HG02973 (cell line): ENCODE results near the gene UBASH3B.
A peak's percentile ranks its signal among the peaks of the same experiment; 100 is the strongest.

Experiments
- ATAC-seq: cut with Tn5 transposase; IDR thresholded peaks from one replicate; pipeline ENCODE4 v1.9.1; 2021; ENCODE audit warnings: moderate library complexity; ENCODE audit not compliant: unreplicated experiment

Gene UBASH3B

DNA sequence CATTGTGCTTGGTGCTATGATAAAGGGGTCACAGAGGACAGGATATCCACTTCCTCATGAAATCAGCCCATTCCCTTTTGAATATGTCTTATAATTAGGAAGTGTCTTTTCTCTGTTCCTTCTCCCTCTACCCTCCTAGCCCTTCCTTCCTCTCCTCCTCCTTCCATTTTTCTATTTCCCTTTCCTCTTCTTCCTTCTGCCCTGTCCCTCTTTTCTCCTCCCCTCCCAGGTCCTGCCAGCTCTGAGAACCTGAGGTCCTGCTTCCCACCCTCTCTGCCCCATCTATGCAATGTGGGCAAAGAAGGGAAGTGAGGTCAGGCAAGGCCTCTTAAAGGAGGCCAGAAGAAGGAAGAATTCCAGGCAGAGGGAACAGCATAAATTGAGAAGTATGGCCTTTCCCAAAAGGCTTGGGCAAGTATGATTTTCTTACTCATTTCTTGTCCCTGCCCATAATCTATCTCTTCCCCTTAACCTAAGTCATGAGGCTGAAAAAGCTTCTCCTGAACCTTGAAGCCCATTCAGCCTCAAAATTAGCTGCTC, 7.7 kb upstream of the UBASH3B start:
- ATAC-seq = no peak

DNA sequence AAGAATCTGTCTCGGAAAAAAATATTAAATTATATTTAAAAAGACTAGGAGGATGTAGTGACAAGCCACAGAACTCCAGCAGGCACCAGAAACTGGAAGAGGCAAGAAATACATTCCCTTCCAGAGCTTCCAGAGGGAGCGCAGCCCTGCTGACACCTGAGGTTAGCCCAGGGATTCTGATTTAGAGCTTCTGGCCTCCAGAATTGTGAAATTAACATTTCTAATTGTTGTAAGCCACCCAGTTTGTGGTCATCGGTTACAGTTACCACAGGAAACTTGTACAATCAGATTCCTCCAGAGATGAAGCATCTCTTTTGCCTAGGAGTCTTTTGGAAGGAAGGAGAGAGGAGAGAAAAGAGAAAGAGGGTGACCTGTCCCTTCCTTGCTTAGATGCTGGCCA, 6.4 kb upstream of the UBASH3B start:
- ATAC-seq = no peak

DNA sequence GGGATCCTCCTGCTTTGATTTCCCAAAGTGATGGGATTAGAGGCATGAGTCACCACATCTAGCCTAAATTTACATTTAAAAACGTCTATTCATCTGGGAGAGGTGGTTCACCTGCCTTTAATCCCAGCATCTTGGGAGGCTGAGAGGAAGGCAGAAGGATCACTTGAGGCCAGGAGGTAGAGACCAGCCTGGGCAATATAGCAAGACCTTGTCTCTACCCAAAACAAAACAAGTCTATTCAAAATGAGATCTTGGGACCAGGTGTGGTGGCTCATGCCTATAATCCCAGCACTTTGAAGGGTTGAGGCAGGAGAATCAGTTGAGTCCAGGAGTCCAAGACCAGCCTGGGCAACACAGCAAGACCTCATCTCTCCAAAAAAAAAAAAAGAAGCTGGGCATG, 4.9 kb upstream of the UBASH3B start:
- no peak for ATAC-seq

DNA sequence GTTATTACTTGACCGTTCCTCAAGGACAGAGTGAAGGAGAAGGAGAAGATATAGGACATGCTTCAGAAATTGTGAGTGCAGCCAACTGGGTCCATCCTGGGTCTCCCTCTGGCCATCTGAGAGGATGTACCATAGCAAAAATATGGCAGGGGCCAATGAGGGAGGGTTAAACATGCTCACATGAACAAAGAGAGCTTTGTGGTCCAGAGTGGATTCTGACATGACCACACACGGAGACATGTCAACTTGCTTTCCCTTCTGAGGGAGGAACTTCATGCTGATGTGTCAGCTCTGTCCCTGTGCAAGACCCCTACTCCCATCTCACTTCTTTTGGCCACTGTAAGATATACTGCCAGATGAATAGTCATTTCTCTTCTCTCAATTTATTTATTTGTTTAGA, 3.0 kb upstream of the UBASH3B start:
- no peak for ATAC-seq

DNA sequence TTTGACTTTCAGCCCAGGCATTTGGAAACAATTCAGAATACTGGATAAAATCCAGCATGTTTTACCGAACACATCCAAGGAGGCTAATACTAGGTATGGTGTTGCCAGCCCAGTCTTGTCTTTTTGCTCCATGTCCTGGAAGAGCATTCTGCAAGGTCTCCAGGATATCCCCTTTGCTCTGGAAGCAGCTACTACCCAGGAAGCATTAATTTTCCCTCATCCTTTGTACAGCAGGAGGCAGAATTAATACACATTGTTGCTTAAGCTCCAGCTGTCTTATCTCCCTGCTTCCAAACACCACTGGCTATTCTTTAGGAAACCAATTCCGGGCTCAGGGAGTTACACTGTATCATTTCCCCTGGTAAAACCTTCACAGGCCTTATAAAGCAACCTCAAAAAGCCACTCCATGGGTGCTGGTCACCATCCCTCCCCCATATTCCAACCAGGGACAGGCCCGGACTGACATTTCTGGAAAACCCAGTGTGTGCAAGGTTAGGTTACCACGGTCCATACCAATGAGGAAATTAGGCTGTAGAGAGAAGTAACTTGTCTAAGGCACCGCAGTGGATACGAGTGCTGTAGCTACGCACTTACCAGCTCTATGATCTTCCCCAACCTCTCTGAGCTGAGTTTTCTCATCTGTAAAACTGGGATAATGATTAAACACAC, 1.5 kb upstream of the UBASH3B start:
- no peak for ATAC-seq

DNA sequence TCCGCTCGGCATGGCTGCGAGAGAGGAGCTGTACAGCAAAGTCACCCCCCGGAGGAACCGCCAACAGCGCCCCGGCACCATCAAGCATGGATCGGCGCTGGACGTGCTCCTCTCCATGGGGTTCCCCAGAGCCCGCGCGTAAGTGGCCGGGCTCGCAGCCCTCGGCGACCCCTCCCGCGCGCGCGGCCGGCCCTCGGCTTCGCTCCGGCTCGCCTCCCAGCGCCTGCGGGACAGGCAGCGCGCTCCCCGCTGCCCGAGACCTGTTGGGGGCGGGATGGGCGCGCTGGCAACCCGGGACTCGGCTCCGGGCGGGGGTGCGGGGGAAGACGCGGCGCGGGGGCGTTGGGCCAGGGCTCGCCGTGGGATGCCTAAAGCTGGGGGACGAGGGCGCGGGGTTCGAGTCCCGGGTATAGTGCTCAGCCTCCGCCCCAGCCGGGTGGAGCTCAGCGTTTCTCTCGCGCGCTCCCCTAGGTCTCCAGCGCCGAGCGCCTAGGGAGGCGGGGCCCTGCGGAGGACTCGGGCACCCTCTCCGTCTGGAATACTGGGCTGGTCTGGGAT, 630 bp downstream of the UBASH3B start:
- ATAC-seq = peak; percentile 46

DNA sequence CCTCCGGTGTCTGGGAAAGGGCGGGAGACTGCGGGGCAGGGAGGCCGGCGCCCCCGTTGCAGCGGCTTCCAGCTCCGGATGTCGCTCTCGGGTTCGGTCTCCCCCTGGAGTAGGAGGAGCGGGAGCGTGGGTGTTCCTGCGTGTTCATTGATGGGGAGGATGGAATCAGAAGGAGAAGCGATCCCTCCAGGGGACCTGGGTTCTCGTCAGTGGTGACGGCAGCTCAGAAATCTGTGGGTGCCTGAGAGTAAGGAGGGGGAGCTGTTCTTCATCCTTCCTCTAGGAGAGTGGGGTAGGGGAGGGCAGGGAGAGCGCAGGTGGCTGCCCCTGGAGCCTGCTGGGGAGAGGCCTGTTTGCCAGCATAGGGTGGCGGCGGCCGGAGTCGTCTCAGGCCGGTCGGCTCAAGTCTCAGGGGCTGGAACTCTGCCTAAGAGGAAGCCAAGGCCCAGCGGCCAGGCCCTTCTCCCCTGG, 1.1 kb downstream of the UBASH3B start:
- no peak for ATAC-seq

DNA sequence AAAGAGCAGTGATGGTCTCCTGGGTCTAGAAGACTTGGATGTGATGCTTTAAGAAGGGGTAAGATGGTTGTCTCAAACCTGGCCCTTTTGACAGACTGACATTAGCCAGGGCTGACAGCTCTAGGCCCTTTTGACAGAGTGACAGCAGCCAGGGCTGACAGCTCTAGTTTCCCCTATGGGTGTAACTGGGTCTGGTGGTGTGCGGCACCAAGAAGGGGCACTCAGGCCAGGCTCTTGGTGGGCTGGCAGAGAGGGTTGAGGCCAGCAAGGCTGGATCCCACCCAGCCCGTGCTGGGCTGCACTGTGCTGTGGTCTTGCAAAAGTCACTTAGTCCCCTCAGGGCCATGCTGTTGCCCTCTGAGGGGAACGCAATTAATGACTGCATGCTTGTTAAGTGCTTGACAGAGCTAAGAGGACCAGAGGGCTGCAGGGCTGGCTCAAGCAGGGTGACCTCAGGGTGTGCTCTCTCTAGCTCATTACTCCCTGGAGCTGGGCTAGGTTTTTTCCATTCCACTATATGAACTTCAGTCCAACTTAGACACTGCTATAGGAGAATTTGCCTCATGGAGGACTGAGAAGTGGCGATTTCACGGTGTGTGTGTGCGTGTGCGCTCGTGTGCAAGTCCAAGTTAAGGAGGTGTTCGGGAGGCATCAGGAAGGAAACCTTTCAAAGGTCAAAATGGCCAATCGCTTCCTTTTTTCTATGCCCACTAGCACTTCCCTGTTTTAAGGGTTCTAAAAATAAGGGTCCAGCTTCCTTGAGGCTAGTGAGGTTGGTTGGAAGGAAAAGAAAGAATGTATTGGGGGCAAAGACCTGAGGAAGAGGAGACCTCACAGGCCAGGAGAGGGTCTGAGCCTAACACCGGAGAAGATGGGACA, 4.4 kb downstream of the UBASH3B start:
- no peak for ATAC-seq

DNA sequence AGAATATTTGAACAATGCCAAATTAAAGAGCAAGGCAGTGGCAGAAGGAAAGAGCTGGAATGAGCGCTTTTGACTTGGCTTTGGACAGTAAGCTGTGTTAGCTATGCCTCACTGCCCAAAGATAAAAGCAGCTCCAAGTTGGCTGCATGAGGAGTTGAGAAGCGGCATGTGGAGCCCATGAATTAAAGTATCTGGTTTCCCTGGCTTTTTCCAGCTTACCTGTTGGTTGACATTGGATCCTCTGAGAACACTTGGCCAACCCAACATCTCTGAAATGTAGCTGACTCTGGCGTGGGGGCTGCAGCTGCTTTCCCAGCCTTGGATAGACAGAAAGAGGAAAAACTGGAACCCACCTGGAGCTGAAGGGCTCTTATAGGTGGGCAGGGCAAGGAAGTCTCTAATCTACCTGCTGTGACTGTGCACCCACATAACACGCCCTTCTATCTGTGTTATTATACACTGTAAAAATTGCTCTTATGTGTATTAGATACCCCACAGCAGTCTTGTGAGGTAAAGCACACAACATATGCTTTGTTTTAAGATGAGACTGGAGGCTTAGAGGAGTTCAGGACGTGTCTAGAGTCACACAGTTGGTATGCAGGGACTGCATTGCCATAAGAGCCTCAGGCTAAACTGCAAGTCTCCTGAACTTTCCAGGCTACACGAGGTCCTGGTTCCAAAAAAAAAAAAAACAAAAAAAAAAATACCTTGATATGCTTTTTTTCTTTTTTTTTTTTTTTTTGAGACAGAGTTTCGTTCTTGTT, 5.8 kb downstream of the UBASH3B start:
- no peak for ATAC-seq

DNA sequence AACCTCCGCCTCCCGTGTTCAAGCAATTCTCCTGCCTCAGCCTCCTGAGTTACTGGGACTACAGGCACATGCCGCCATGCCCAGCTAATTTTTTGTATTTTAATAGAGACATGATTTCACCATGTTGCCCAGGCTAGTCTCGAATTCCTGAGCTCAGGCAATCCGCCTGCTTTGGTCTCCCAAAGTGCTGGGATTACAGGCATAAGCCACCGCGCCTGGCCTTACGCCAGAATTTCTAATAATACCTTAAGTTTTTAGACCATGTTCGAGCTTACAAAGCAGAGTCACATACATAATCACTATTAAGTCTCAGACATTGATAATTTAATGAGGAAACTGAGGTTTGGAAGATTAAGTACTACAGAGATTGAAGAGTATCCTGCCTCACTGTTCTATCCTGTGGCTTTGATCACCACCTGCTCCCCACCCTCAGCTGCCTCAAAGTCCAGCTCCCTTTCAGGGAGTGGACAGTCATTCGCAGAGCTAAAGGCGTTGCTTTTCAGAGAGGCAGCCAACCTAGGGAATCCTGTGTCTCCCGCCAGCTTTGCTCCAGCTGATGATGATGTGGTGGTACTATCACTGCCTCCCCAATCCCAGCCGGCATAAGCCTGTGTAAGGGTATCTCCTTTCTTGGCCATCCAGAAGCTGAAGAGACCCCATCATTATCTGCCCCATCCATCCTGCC, 7.7 kb downstream of the UBASH3B start:
- no peak for ATAC-seq

DNA sequence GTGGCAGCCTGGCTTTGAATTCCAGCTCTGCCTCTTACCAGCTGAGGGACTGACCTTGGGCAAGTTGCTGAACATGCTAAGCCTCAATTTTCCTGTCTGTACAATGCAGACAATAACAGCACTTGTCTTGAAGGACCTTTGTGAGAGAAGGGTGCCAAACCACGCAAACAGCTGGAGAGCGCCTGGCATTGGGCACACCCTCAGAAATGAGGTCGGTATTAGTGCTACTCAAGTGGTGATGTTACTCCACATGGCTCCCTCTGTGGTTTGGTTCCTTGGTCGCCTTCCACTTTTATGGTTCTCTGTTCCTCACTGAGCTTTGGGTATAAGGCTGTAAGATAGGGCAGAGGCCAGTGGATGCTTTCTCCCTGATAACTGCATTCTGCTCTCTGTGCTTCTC, 8.2 kb downstream of the UBASH3B start:
- no peak for ATAC-seq

DNA sequence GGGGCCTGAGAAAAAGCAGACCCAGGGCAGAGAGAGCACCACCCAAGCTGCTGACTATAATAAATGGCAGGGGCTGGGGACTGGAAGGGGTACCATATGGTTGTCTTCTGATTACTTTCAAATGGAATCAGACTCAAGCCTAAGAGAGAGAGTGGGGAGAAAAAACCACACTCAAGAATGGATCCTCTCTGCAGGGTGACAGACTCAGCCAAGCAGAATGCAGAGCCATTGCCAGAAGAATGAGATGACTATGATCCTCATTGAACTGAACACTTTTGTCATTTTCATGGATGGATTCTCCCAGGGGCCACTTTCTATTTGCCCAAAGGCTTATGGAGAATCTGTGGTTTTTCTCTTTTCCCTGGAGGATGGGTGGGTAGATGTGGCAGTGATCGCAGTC, 8.7 kb downstream of the UBASH3B start:
- no peak for ATAC-seq

DNA sequence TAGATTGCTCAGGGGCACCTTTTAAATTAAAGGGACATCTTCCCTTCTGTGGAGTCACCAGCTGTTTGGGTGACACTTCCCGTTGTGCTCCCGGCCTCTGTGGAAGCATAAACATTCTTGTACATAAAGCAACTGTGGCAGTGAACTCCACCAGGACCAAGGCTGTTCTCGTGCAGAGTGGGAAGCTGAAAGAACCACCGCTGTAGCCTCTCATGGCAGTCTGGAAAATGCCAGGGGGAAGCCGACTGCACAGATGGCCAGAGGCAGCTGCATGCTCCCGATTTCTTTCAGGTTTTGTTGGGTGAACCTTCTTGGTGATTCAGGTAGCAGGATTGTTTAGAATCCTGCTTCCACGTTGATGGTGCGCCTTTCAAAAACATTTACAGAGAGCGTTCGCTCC, 10.3 kb downstream of the UBASH3B start:
- ATAC-seq = no peak

DNA sequence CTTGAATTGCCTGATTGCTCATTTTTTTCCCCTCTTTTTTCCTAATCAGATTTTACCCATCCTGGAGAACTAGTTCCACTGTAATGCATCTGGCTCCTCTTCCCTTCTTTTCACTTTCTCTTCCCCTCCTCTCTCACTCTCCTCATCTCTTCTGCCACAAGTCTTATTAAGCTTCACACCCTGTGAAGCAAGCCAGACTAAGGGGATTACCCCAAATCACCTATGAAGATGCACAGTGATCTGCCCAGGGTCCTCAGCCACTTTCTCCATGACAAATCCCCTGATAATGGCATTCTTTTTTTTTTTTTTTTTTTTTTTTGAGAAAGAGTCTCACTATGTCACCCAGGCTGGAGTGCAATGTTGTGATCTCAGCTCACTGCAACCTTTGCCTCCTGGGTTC, 11.2 kb downstream of the UBASH3B start:
- no peak for ATAC-seq

DNA sequence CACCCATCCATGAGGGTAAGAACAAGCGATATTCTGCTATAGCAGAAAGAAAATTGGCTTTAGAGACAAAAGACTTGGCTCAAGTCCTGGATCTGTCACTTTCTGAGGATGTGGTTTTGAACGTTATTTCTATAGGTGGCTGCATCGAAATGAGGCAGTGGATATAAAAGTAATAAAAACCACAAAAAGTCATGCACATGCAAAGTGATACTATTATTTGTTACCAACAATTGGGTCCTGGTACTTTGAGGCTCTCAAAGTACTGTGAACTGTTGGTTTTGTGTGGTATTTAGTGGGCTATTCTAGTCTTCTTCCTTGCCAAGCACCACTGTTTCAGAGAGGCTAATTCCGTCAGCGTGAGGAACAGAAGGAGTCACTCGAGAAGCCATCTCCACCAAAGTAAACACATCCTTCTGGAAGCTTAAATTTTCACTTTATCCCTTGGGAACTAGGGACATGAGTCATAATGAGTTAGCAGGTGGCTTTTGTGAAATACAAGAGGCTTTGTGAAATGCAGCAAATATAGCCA, 13.1 kb downstream of the UBASH3B start:
- no peak for ATAC-seq

DNA sequence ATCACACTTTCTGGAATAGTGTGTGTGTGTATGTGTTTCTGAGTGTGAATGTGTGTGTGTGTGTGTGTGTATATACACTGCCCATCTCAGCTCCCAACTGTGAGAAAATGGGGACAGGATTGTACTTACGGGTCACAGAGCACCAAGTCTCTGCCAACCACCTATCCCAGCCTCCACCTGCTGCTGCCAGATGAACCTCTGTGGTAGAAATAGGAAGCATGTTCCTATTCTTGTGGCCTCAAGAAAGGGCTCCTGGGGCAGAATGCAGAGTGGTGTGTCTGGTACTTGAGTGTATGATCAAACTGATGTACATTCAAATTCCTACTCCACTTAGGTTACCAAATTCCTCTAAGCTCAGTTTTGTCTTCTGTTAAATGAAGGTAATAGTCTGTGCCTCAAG, 14.6 kb downstream of the UBASH3B start:
- ATAC-seq = no peak

DNA sequence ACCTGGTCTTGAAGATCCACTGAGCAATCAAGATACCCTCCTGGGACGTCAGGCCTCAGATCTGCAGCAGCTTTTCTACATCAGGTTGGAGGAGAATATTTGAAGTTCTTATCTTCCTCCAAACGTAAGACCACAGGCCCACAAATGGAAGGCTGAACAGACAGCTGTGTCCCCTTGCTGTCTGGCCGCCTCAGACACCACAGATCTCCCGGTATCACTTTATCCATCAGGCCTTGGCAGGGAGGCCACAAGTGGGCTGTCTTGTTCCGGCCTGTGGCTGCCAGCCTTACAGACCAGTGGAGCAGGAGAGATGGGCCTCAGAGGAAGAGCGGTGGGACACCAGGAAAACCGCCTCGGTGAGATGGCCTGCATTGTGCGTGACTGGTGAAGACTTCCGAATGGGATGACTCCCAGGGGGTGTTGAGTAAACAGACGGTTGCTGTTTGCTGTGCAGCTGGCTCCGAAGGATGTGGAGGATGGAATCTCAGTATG, 15.9 kb downstream of the UBASH3B start:
- no peak for ATAC-seq

DNA sequence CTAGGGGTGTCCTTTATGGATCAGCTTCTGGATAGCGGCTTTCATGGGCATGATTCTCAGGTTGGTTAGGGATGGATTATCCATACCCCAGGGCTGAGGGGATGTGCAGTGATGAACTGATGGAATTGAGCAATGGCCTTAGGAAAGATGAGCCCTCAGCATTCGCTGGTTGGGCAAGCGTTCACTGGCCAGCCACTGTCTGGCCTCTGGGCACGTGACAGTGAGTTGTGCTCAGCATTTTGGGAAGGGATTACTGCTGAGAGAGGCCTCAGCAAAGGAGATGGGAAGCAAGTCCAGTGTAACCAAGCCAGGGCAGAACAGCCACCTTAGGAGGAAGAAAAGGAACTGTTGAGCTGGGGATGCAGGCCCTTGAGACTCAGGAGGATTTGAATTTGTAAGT, 17.4 kb downstream of the UBASH3B start:
- ATAC-seq = no peak

DNA sequence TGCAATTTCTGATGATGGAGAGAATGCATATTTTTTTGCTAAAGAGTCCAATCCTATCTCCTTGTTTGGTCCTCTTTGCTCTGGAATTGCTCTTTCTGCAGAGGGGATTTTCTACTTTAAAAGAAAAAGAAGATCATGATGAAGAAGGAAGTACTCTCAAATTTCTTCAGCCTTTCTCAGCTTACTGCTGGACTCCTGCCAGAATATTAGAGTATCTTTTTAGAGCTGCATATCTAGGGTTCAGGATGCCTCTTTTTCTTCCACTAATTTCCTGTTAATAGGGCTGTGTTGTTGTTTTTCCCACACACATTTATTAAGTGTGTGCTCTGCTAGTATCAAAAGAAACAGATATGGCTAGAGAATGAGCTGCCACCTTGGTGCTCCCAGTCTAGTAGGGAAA, 18.2 kb downstream of the UBASH3B start:
- no peak for ATAC-seq

DNA sequence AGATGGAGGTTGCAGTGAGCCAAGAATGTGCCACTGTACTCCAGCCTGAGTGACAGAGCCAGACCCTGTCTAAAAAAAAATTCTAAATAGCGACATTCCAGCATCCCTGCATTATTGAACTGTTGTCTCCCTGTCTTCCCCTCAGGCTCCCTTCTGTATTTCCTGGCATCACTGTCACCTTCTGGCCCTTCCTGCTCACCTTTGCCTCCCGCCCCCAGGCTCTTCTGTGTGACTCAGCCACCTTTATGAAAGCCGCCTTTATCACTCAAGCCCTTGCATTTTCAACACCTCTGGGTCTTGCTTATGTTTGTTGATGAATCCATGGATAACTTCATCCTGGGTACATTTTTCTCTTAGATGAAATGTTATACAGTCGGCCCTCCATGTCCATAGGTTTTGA, 21.1 kb downstream of the UBASH3B start:
- ATAC-seq = no peak
